Activated naive CD8-positive, alpha-beta T cell treated with anti-CD3 and anti-CD28 coated beads, Interleukin-2, amount 50 U/mL, for 24 hours (primary cell): ENCODE results near the gene TBCE.
"Not testable (repeated sequence)": the region's sequence is repeated elsewhere in the genome, so short reads cannot be mapped to it uniquely, and the experiment has no call there.

Experiments used
- ATAC-seq: fragments of 150-1000 bp; cut with Tn5 transposase; one replicate; pipeline ENCODE4 v1.10.0; 2021
- DNase-seq: peaks from one replicate; pipeline ENCODE4 v3.0.0; 2021
- H3K27ac Mint-ChIP-seq: one replicate; pipeline ENCODE4 v1.8.0; 2021; ENCODE audit warnings: mild to moderate bottlenecking, mixed read lengths
- H3K27me3 Mint-ChIP-seq: one replicate; pipeline ENCODE4 v1.8.0; 2021; ENCODE audit warnings: mixed read lengths
- H3K36me3 Mint-ChIP-seq: one replicate; pipeline ENCODE4 v1.8.0; 2021; ENCODE audit warnings: low read depth, mixed read lengths
- H3K4me1 Mint-ChIP-seq: one replicate; pipeline ENCODE4 v1.8.0; 2021; ENCODE audit warnings: mixed read lengths
- H3K4me3 Mint-ChIP-seq: one replicate; pipeline ENCODE4 v1.8.0; 2021; ENCODE audit warnings: mild to moderate bottlenecking, moderate library complexity, mixed read lengths
- H3K9me3 Mint-ChIP-seq: one replicate; pipeline ENCODE4 v1.8.0; 2021; ENCODE audit warnings: mixed read lengths

Gene TBCE

GRCh38 chr1:235434001-235434400 is 66.8 kb downstream of the TBCE start:
- peaks cover 19% of the 10 kb centered on the region for H3K36me3 Mint-ChIP-seq
- H3K4me3 Mint-ChIP-seq, result no peak overlapping the region
- H3K27me3 Mint-ChIP-seq, result no peaks in the 10 kb centered on the region
- H3K27ac Mint-ChIP-seq, result no peak overlapping the region
- ATAC-seq (no peak), DNase-seq (no peak)
- no peaks in the 10 kb centered on the region for H3K4me1 Mint-ChIP-seq
- H3K9me3 Mint-ChIP-seq, result no peaks in the 10 kb centered on the region

DNA sequence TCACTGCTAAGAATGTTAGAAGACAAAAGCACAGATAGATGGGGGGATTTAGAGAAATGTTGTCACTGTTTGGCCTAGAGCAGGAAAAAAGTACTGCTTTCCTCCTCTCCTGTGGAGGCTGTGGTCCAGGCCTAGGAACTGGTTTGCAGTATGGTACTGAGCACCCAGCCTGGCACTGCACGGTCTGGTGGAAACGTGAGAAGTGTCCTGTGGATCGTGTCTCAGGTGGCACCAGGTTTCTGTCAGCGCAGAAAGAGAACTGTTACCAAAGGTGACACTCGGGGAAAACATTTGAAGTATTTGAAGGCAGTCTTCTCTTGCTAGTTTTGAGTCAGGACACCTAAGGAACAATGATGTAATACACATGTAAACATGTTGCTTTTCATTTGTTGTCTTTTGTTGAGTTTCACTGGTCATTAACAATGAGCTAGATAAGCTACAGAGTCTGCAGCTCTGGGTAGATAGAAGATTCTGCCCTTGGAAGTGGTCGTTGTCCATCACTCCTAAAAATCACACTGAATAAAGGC is 74.0 kb downstream of the TBCE start:
- Mint-ChIP-seq H3K4me1 (peaks cover 4% of the 10 kb centered on the region), H3K27me3 (no peaks in the 10 kb centered on the region), H3K36me3 (peaks cover 29% of the 10 kb centered on the region), H3K9me3 (no peaks in the 10 kb centered on the region), H3K27ac (no peak overlapping the region), H3K4me3 (no peak overlapping the region)
- ATAC-seq, result no peak
- DNase-seq, result no peak

DNA sequence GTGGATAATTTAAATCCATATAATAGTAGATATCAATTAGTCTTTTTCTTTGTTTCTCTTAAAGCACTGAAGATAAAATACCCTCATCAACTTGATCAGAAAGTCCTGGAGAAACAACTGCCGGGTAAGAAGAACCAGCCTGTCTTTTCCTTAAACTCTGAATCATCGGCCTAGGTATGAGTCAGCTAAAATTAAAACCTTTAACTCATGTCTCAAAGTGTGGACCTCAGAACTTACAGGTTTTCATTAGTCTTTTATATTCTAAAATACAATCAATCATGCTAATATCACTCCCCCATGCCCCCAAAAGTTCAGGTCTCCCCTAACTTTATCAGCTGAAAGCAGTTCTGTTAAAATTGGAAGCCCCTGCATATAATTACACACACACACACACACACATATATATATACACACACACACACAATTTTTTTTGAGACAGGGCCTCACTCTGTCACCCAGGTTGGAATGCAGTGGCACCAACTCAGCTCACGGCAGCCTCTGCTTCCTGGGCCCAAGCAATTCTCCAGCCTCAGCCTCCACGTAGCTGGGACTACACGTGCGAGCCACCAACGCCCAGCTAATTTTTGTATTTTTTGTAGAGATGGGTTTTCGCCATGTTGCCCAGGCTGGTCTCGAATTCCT is 75.7 kb downstream of the TBCE start:
- Mint-ChIP-seq H3K27ac (peak overlapping the region; percentile 66), H3K4me1 (peaks cover 4% of the 10 kb centered on the region), H3K36me3 (peaks cover 27% of the 10 kb centered on the region), H3K4me3 (no peak overlapping the region), H3K27me3 (no peaks in the 10 kb centered on the region), H3K9me3 (no peaks in the 10 kb centered on the region)
- DNase-seq (no peak), ATAC-seq (no peak)

DNA sequence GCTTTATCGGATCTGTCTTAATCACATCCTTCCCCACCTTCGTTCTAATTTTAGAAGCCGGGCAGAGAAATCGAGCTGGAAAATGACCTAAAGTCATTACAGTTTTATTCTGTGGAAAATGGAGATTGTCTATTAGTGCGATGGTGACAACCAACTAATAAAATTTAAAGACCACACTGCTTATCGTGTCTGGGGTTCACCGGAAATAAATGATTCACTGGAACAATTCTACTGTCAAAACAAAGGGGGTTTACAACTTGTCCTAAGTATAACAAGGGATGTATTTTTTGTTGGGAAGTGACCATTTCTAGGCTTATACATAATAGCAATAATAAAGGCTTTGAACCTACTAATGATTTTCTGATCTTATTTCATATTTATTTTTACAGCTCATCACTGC is 81.4 kb downstream of the TBCE start:
- Mint-ChIP-seq H3K4me1 (no peaks in the 10 kb centered on the region), H3K36me3 (peaks cover 38% of the 10 kb centered on the region), H3K4me3 (no peak overlapping the region), H3K9me3 (no peaks in the 10 kb centered on the region), H3K27ac (no peak overlapping the region), H3K27me3 (no peaks in the 10 kb centered on the region)
- ATAC-seq, result no peak
- no peak for DNase-seq

- Mint-ChIP-seq H3K27ac (no peak overlapping the region), H3K9me3 (no peaks in the 10 kb centered on the region), H3K4me1 (no peaks in the 10 kb centered on the region), H3K4me3 (no peak overlapping the region), H3K27me3 (no peaks in the 10 kb centered on the region), H3K36me3 (peaks cover 33% of the 10 kb centered on the region)
- no peak for DNase-seq
- no peak for ATAC-seq
Measured at GRCh38 chr1:235450433-235450832, 83.2 kb downstream of the TBCE start.

GRCh38 chr1:235450886-235451483 is 83.8 kb downstream of the TBCE start:
- Mint-ChIP-seq H3K27ac (no peak overlapping the region), H3K27me3 (no peaks in the 10 kb centered on the region), H3K9me3 (no peaks in the 10 kb centered on the region), H3K4me3 (no peak overlapping the region), H3K4me1 (no peaks in the 10 kb centered on the region), H3K36me3 (peaks cover 33% of the 10 kb centered on the region)
- no peak for DNase-seq
- no peak for ATAC-seq

DNA sequence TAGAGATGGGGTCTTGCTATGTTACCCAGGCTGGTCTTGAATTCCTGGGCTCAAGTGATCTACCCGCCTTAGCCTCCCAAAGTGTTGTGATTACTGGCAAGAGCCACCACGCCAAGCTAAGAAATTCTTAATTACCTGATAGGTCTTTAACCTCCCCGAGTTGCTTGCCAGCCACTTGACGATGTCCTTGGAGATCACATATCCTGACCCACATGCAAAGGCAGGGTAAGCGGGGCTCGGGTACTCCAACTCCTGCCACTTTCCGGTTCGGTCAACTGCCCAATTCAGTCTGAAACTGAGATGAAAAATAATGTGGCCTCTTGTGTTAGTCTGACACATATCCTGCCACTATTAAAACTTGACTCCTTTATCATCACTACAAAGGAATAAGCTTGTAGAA is 86.8 kb downstream of the TBCE start:
- no peak for ATAC-seq
- H3K9me3 Mint-ChIP-seq, result no peaks in the 10 kb centered on the region
- H3K27me3 Mint-ChIP-seq, result no peaks in the 10 kb centered on the region
- DNase-seq, result no peak
- peaks cover 25% of the 10 kb centered on the region for H3K36me3 Mint-ChIP-seq
- H3K27ac Mint-ChIP-seq, result no peak overlapping the region
- no peaks in the 10 kb centered on the region for H3K4me1 Mint-ChIP-seq
- H3K4me3 Mint-ChIP-seq, result no peak overlapping the region

- Mint-ChIP-seq H3K27me3 (no peaks in the 10 kb centered on the region), H3K9me3 (no peaks in the 10 kb centered on the region), H3K36me3 (peaks cover 19% of the 10 kb centered on the region), H3K4me1 (no peaks in the 10 kb centered on the region), H3K27ac (no peak overlapping the region), H3K4me3 (no peak overlapping the region)
- ATAC-seq (no peak), DNase-seq (no peak)
Measured at GRCh38 chr1:235455097-235455496, 87.9 kb downstream of the TBCE start.

DNA sequence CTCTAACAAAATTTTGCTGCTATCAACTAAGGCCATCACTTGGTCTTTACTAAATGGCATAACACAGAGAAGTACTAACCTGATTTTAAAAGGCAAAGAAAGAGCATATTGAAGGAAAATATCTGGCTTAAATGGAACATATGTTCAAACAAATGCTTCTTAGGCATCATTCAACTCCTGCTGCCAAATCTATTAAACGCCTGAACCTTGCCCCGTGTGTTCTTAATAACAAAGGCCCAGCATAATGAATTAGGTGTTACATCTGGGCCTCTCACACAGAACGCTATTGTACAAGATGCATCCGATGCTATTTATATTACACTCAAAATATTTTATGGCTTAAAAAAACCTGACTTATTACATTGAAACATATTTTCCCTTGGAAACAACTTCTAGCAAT is 88.6 kb downstream of the TBCE start:
- H3K4me3 Mint-ChIP-seq, result no peak overlapping the region
- ATAC-seq (no peak), DNase-seq (no peak)
- H3K36me3 Mint-ChIP-seq, result peaks cover 11% of the 10 kb centered on the region
- H3K27me3 Mint-ChIP-seq, result no peaks in the 10 kb centered on the region
- no peaks in the 10 kb centered on the region for H3K4me1 Mint-ChIP-seq
- no peak overlapping the region for H3K27ac Mint-ChIP-seq
- no peaks in the 10 kb centered on the region for H3K9me3 Mint-ChIP-seq

DNA sequence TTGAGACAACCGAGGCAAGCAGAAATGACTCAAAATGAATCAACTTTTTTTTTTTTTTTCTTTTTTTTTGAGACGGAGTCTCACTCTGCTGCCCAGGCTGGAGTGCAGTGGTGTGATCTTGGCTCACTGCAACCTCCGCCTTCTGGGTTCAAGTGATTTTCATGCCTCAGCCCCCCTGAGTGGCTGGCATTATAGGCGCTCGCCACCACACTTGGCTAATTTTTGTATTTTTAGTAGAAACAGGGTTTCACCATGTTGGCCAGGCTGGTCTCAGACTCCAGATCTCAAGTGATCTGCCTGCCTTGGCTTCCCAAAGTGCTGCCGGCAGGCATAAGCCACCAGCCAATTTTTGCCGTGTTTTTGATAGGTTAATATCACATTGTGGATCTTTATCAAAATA is 90.6 kb downstream of the TBCE start:
- not testable (repeated sequence) for H3K27me3 Mint-ChIP-seq, H3K4me1 Mint-ChIP-seq, H3K9me3 Mint-ChIP-seq, H3K36me3 Mint-ChIP-seq, ATAC-seq, DNase-seq, H3K4me3 Mint-ChIP-seq, H3K27ac Mint-ChIP-seq

DNA sequence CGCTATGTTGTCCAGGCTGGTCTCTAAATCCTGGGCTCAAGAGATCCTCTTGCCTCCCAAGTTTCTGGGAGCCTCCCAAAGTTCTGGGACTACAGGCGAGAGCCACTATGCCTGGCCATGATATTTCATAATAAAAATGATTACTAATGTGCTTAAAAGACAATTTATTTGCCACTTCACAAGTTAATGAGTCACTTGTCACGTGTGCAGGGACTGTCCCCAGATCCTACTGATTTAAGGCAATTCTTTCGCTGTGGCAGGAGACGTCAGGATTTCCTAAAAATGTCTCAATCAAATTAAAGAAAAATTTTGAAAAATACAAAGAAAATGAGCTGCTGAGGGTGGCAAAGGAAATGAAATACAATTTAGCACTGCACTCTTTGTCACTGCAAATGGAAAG is 93.5 kb downstream of the TBCE start:
- peaks cover 7% of the 10 kb centered on the region for H3K36me3 Mint-ChIP-seq
- no peak overlapping the region for H3K27ac Mint-ChIP-seq
- peaks cover 8% of the 10 kb centered on the region for H3K4me1 Mint-ChIP-seq
- H3K27me3 Mint-ChIP-seq, result no peaks in the 10 kb centered on the region
- no peak for DNase-seq
- no peak for ATAC-seq
- no peaks in the 10 kb centered on the region for H3K9me3 Mint-ChIP-seq
- H3K4me3 Mint-ChIP-seq, result no peak overlapping the region

DNA sequence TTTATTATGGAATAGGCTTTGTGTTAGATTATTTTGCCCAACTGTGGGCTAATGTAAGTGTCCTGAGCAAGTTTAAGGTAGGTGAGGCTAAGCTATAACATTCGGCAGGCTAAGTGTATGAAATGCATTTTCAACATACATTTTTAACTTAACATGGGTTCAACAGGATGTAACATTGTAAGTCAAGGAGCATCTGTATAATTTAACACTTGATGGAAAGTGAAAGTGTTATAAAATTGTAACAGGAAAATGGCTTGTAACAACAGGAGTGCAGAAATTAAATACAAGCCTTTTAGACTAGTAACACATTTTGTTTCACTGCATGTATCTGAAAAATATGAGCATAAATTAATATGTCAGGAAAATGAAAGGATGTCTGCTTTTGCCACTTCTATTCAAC is 94.7 kb downstream of the TBCE start:
- H3K27me3 Mint-ChIP-seq, result no peaks in the 10 kb centered on the region
- H3K9me3 Mint-ChIP-seq, result no peaks in the 10 kb centered on the region
- no peak overlapping the region for H3K27ac Mint-ChIP-seq
- ATAC-seq (no peak), DNase-seq (no peak)
- H3K4me1 Mint-ChIP-seq, result peaks cover 8% of the 10 kb centered on the region
- H3K36me3 Mint-ChIP-seq, result peaks cover 8% of the 10 kb centered on the region
- no peak overlapping the region for H3K4me3 Mint-ChIP-seq

DNA sequence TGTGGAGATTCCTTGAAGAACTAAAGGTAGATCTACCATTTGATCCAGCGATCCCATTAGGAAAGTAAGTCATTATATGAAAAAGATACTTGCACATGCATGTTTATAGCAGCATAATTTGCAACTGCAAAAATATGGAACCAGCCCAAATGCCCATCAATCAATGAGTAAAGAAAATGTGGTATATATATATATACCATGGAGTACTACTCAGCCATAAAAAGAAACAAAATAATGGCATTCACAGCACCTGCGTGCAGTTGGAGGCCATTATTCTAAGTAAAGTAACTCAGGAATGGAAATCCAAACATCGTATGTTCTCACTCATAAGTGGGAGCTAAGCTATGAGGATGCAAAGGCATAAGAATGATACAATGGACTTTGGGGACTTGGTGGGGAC is 95.6 kb downstream of the TBCE start:
- not testable (repeated sequence) for H3K9me3 Mint-ChIP-seq, H3K27ac Mint-ChIP-seq, DNase-seq, H3K4me3 Mint-ChIP-seq, ATAC-seq, H3K36me3 Mint-ChIP-seq, H3K4me1 Mint-ChIP-seq, H3K27me3 Mint-ChIP-seq

DNA sequence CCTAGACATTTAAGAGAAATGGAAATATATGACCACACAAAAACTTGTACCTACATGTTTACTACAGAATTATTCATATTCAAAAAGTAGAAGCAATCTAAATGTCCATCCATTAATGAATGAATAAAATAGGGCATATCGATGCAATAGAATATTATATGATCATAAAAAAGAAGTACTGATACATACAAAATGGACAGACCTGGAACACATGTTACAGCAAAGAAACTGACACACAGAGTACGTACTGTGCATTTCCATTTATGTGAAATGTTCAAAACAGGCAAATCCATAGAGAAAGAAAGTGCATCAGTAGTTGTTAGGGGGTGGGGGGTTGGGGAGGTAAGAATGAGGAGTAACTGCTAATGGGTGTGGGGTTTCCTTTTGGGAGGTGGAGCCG is 97.8 kb downstream of the TBCE start:
- no peaks in the 10 kb centered on the region for H3K9me3 Mint-ChIP-seq
- no peak overlapping the region for H3K27ac Mint-ChIP-seq
- ATAC-seq (no peak), DNase-seq (no peak)
- H3K36me3 Mint-ChIP-seq, result peaks cover 14% of the 10 kb centered on the region
- H3K27me3 Mint-ChIP-seq, result no peaks in the 10 kb centered on the region
- no peak overlapping the region for H3K4me3 Mint-ChIP-seq
- peaks cover 8% of the 10 kb centered on the region for H3K4me1 Mint-ChIP-seq

DNA sequence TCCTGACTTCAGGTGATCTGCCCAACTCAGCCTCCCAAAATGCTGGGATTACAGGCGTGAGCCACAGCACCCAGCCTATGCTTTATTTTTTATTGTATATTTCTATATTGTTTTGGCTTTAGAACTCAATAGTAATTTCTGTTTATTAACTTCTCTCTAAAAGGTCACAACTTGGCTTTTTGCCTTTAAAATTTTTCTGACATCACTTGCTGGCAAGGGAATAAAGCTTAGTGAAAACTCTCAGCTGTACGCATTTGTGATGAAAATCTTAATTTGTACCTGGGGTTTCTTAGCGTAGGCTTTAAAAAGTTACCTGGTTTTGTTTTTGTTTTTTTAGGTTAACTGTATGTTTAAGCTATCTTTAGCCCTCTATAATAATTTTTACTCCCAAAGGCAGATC is 100.8 kb downstream of the TBCE start:
- Mint-ChIP-seq H3K27me3 (no peaks in the 10 kb centered on the region), H3K36me3 (peaks cover 16% of the 10 kb centered on the region), H3K4me1 (no peaks in the 10 kb centered on the region), H3K27ac (no peak overlapping the region), H3K9me3 (no peaks in the 10 kb centered on the region), H3K4me3 (no peak overlapping the region)
- ATAC-seq (no peak), DNase-seq (no peak)

- H3K4me3 Mint-ChIP-seq, result no peak overlapping the region
- ATAC-seq (no peak), DNase-seq (no peak)
- H3K4me1 Mint-ChIP-seq, result peaks cover 1% of the 10 kb centered on the region
- no peak overlapping the region for H3K27ac Mint-ChIP-seq
- peaks cover 16% of the 10 kb centered on the region for H3K36me3 Mint-ChIP-seq
- no peaks in the 10 kb centered on the region for H3K9me3 Mint-ChIP-seq
- no peaks in the 10 kb centered on the region for H3K27me3 Mint-ChIP-seq
Measured at GRCh38 chr1:235468970-235469369, 101.7 kb downstream of the TBCE start.
